ENCODE measurements around the gene C16orf89.

DNA sequence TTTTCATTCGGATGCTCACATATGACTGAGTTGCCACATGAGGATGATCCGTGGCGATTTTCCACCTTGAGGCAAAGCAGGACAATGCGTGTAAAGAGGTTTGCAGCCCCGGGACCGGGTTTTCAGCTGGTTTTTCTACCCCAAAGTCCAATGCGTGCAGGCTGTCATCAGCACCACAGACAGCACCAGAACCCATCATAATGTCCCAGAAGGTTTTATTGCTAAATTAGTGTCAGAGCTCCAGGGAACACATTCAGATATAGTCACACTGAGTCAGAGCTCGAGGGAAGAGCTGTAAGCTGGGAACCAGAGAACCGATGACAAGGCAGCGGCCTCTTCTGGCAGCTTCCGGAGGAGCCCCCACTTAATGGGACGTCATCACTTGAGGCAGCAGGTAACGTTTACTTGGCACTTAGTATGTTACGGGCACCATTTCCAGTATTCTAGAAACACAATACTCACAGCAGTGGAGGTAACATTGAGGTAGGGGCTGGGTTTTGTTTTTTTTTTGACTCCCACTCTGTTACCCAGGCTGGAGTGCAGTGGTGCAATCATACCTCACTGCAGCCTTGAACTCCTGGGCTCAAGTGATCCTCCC lies 23.1 kb downstream of the C16orf89 start:
- TF ChIP-seq, protein P1, sequence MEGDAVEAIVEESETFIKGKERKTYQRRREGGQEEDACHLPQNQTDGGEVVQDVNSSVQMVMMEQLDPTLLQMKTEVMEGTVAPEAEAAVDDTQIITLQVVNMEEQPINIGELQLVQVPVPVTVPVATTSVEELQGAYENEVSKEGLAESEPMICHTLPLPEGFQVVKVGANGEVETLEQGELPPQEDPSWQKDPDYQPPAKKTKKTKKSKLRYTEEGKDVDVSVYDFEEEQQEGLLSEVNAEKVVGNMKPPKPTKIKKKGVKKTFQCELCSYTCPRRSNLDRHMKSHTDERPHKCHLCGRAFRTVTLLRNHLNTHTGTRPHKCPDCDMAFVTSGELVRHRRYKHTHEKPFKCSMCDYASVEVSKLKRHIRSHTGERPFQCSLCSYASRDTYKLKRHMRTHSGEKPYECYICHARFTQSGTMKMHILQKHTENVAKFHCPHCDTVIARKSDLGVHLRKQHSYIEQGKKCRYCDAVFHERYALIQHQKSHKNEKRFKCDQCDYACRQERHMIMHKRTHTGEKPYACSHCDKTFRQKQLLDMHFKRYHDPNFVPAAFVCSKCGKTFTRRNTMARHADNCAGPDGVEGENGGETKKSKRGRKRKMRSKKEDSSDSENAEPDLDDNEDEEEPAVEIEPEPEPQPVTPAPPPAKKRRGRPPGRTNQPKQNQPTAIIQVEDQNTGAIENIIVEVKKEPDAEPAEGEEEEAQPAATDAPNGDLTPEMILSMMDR (IDR thresholded peaks at IDR 0.05; ENCODE audit: borderline replicate concordance, extremely low read depth, low read length, poor library complexity, severe bottlenecking), result no peak
- TF ChIP-seq EZH2 (IDR thresholded peaks at IDR 0.05; ENCODE audit: borderline replicate concordance, low read depth, low read length, severe bottlenecking), result no peak
